ENCODE data around the gene TMEM212.

Gene TMEM212

GRCh38 chr3:171842864-171843518, at the start of gene TMEM212:
Gene TMEM212, plus strand, starts transcription at chr3:171843349. Its CDS starts 35 bp downstream, at chr3:171843384.
- in situ Hi-C loops (cut with MboI; ENCODE audit: low sequenced_read_pairs), result no loop called here

GRCh38 chr3:171796625-171797264, 46.4 kb upstream of the TMEM212 start:
- in situ Hi-C loops (cut with MboI; ENCODE audit: low sequenced_read_pairs), result no loop called here

- in situ Hi-C loops (cut with MboI; ENCODE audit: low sequenced_read_pairs), result no loop called here
Measured at GRCh38 chr3:171797265-171797679, 45.9 kb upstream of the TMEM212 start.

GRCh38 chr3:171797873-171798272, 45.3 kb upstream of the TMEM212 start:
- in situ Hi-C loops (cut with MboI; ENCODE audit: low sequenced_read_pairs), result no loop called here

- in situ Hi-C loops (cut with MboI; ENCODE audit: low sequenced_read_pairs), result no loop called here
Measured at GRCh38 chr3:171799501-171799900, 43.6 kb upstream of the TMEM212 start.

GRCh38 chr3:171801738-171802589, 41.2 kb upstream of the TMEM212 start:
- in situ Hi-C loops (cut with MboI; ENCODE audit: low sequenced_read_pairs), result no loop called here

GRCh38 chr3:171802590-171802956, 40.6 kb upstream of the TMEM212 start:
- in situ Hi-C loops (cut with MboI; ENCODE audit: low sequenced_read_pairs), result no loop called here

GRCh38 chr3:171803044-171803443, 40.1 kb upstream of the TMEM212 start:
- in situ Hi-C loops (cut with MboI; ENCODE audit: low sequenced_read_pairs), result no loop called here

GRCh38 chr3:171804618-171805389, 38.3 kb upstream of the TMEM212 start:
- in situ Hi-C loops (cut with MboI; ENCODE audit: low sequenced_read_pairs), result no loop called here

GRCh38 chr3:171805687-171806086, 37.5 kb upstream of the TMEM212 start:
- in situ Hi-C loops (cut with MboI; ENCODE audit: low sequenced_read_pairs), result no loop called here

GRCh38 chr3:171806200-171807128, 36.7 kb upstream of the TMEM212 start:
- in situ Hi-C loops (cut with MboI; ENCODE audit: low sequenced_read_pairs), result no loop called here

- in situ Hi-C loops (cut with MboI; ENCODE audit: low sequenced_read_pairs), result no loop called here
Measured at GRCh38 chr3:171807129-171807675, 35.9 kb upstream of the TMEM212 start.

GRCh38 chr3:171807806-171808205, 35.3 kb upstream of the TMEM212 start:
- in situ Hi-C loops (cut with MboI; ENCODE audit: low sequenced_read_pairs), result no loop called here

- in situ Hi-C loops (cut with MboI; ENCODE audit: low sequenced_read_pairs), result no loop called here
Measured at GRCh38 chr3:171809611-171809860, 33.6 kb upstream of the TMEM212 start.

- in situ Hi-C loops (cut with MboI; ENCODE audit: low sequenced_read_pairs), result no loop called here
Measured at GRCh38 chr3:171809861-171810628, 33.1 kb upstream of the TMEM212 start, which contains the start of gene PLD1. Gene PLD1, minus strand, starts transcription at chr3:171810483. Its CDS starts 72,432 bp downstream, at chr3:171738051.

- in situ Hi-C loops (cut with MboI; ENCODE audit: low sequenced_read_pairs), result no loop called here
Measured at GRCh38 chr3:171810629-171811294, 32.4 kb upstream of the TMEM212 start.

GRCh38 chr3:171811295-171811912, 31.7 kb upstream of the TMEM212 start:
- in situ Hi-C loops (cut with MboI; ENCODE audit: low sequenced_read_pairs), result no loop called here

GRCh38 chr3:171811913-171812335, 31.2 kb upstream of the TMEM212 start:
- in situ Hi-C loops (cut with MboI; ENCODE audit: low sequenced_read_pairs), result no loop called here
